Neural progenitor cell (in vitro differentiated cells): Measurements from ENCODE around the gene ITGB3. TPM values are rescaled to one million over a fixed set of nuclear protein-coding genes. Genes with fewer than 3 reads are reported as not detected.

ENCODE experiments used
- DNase-seq: peaks from one replicate; pipeline ENCODE4 v3.0.0-alpha.2; 2016; ENCODE audit warnings: low spot score
- H2AFZ ChIP-seq: fragments of 200-600 bp; sonication (generic); replicated peaks from 2 replicates; pipeline ENCODE4 v1.6.1; 2016; ENCODE audit warnings: antibody characterized with exemption
- H3F3A ChIP-seq: fragments of 200-600 bp; sonication (generic); 2 replicates; pipeline ENCODE4 v1.6.1; 2016; ENCODE audit warnings: antibody characterized with exemption, low read depth
- H3K27ac ChIP-seq: fragments of 200-600 bp; sonication (generic); 2 replicates; pipeline ENCODE4 v1.5.1; 2016; ENCODE audit warnings: mild to moderate bottlenecking
- H3K27me3 ChIP-seq: fragments of 200-600 bp; sonication (generic); 2 replicates; pipeline ENCODE4 v1.6.1; 2016; ENCODE audit warnings: mild to moderate bottlenecking, moderate library complexity
- H3K36me3 ChIP-seq: fragments of 200-600 bp; sonication (generic); 2 replicates; pipeline ENCODE4 v1.5.1; 2016
- H3K4me1 ChIP-seq: fragments of 200-600 bp; sonication (generic); 2 replicates; pipeline ENCODE4 v1.6.1; 2016; ENCODE audit warnings: mixed run types
- H3K4me2 ChIP-seq: fragments of 200-600 bp; sonication (generic); 2 replicates; pipeline ENCODE4 v1.6.1; 2016
- H3K4me3 ChIP-seq: fragments of 200-600 bp; sonication (generic); 2 replicates; pipeline ENCODE4 v1.5.1; 2016
- H3K79me2 ChIP-seq: fragments of 200-600 bp; sonication (generic); 2 replicates; pipeline ENCODE4 v1.6.1; 2016; ENCODE audit warnings: low read depth
- H3K9ac ChIP-seq: fragments of 200-600 bp; sonication (generic); 2 replicates; pipeline ENCODE4 v1.6.1; 2016
- H3K9me3 ChIP-seq: fragments of 200-600 bp; sonication (generic); 2 replicates; pipeline ENCODE4 v1.5.1; 2016; ENCODE audit warnings: low read depth
- H4K20me1 ChIP-seq: fragments of 200-600 bp; sonication (generic); 2 replicates; pipeline ENCODE4 v1.6.1; 2016; ENCODE audit warnings: low read depth
- H3K27ac Mint-ChIP-seq: 3 replicates; pipeline ENCODE4 v1.8.0; 2021; ENCODE audit warnings: mixed read lengths
- H3K27me3 Mint-ChIP-seq: 2 replicates; pipeline ENCODE4 v1.8.0; 2022; ENCODE audit warnings: low read depth, mild to moderate bottlenecking, inconsistent platforms, moderate library complexity, mixed read lengths; ENCODE audit not compliant: insufficient read depth
- H3K36me3 Mint-ChIP-seq: 3 replicates; pipeline ENCODE4 v1.8.0; 2021; ENCODE audit warnings: mixed read lengths
- H3K4me1 Mint-ChIP-seq: 3 replicates; pipeline ENCODE4 v1.8.0; 2021; ENCODE audit warnings: mixed read lengths
- H3K4me3 Mint-ChIP-seq: 3 replicates; pipeline ENCODE4 v1.8.0; 2021; ENCODE audit warnings: mild to moderate bottlenecking, moderate library complexity, mixed read lengths
- H3K9me3 Mint-ChIP-seq: 3 replicates; pipeline ENCODE4 v1.8.0; 2020; ENCODE audit warnings: mixed read lengths
- EZH2 ChIP-seq: fragments of 200-600 bp; sonication (generic); IDR thresholded peaks from 2 replicates; pipeline ENCODE4 v1.6.1; 2017; ENCODE audit warnings: antibody characterized with exemption, mild to moderate bottlenecking, moderate library complexity
- EZH2phosphoT487 ChIP-seq: fragments of 200-600 bp; sonication (generic); IDR thresholded peaks from 2 replicates; pipeline ENCODE4 v1.6.1; 2017; ENCODE audit warnings: antibody characterized with exemption
- total RNA-seq: library from RNA; depleted of rRNA; stranded (reverse); fragments of >200 nt; gene quantifications from 2 replicates; pipeline ENCODE4 v1.2.3, GENCODE V29; 2015; ENCODE audit warnings: low replicate concordance
- TF ChIP-seq, protein P1 (sequence below): fragments of 200-600 bp; sonication (generic); IDR thresholded peaks from 2 replicates; pipeline ENCODE4 v1.5.1; 2017; ENCODE audit warnings: antibody characterized with exemption, mild to moderate bottlenecking

Gene ITGB3
- total RNA-seq, 1 donor from 2014 or later: 0.47 TPM

DNA sequence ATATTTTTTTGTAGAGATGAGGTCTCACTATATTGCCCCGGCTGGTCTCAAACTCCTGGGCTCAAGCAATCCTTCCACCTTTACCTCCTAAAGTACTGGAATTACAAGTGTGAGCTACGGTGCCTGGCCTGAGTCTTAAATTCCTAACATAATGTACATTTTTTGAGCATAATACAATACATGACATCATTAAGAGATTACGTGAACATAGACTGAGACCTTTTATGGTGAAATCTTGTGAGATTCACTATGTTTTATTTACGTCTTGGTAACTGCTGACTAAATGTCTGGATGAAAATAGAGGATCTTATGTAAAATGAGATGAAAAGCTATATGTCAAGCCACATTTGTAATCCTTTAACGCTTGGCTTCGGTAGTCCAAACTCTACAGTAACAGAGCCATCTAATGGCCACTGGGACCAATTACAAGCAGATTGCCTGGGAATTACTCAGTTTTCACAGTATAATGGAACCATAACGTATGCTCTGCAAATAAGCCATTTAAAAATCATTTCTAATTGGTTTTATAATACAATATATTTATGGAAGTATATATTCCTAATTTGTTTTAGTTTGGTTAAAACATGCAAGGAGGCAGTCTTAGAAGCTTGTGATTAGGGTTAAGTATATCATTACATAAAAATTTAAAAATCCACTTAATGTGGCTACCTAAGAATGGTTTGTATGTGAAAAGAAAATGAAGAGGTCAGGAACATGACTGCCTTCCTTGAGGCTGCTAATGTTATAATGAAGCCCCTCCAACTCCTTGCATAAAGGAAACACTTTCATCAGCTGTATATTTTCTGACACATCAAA is 62.0 kb downstream of the ITGB3 start:
- Mint-ChIP-seq H3K36me3 (no peaks in the 10 kb centered on the region), H3K4me3 (no peak overlapping the region), H3K9me3 (peaks cover 11% of the 10 kb centered on the region), H3K27me3 (no peaks in the 10 kb centered on the region), H3K4me1 (peaks cover 10% of the 10 kb centered on the region), H3K27ac (no peak overlapping the region)
- Histone ChIP-seq H3K9me3 (peaks cover under 1% of the 10 kb centered on the region), H3F3A (no peaks in the 10 kb centered on the region), H3K9ac (no peak overlapping the region), H3K4me1 (peaks cover 4% of the 10 kb centered on the region), H3K36me3 (no peaks in the 10 kb centered on the region), H3K27me3 (no peaks in the 10 kb centered on the region), H3K4me2 (no peak overlapping the region), H3K27ac (no peak overlapping the region), H2AFZ (no peak overlapping the region), H3K79me2 (no peaks in the 10 kb centered on the region), H4K20me1 (no peaks in the 10 kb centered on the region), H3K4me3 (no peak overlapping the region)
- peak; percentile 71 for DNase-seq
- no peak for TF ChIP-seq EZH2phosphoT487
- TF ChIP-seq, protein P1, sequence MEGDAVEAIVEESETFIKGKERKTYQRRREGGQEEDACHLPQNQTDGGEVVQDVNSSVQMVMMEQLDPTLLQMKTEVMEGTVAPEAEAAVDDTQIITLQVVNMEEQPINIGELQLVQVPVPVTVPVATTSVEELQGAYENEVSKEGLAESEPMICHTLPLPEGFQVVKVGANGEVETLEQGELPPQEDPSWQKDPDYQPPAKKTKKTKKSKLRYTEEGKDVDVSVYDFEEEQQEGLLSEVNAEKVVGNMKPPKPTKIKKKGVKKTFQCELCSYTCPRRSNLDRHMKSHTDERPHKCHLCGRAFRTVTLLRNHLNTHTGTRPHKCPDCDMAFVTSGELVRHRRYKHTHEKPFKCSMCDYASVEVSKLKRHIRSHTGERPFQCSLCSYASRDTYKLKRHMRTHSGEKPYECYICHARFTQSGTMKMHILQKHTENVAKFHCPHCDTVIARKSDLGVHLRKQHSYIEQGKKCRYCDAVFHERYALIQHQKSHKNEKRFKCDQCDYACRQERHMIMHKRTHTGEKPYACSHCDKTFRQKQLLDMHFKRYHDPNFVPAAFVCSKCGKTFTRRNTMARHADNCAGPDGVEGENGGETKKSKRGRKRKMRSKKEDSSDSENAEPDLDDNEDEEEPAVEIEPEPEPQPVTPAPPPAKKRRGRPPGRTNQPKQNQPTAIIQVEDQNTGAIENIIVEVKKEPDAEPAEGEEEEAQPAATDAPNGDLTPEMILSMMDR: peak; percentile 92

DNA sequence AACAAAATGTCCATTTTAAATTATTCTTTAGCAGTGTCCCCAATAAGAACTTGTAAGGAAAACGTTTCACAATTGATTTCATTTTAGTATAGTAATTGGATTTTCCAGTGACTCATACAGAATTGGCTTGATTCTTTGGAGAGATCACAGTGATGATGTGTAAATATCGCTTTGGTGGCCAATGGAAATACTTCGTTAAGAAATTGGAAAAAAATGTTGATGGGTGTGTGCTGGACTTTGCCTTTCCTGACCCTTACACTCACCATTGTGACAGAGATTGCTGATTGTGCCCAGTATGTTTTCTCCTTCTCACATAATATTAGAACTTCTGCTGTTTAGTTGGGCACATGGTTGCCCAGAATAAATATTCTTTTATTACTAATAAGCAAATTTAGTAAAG is 62.7 kb downstream of the ITGB3 start:
- Histone ChIP-seq H3K4me1 (no peaks in the 10 kb centered on the region), H3K9ac (no peak overlapping the region), H3K4me2 (no peak overlapping the region), H3F3A (no peaks in the 10 kb centered on the region), H4K20me1 (no peaks in the 10 kb centered on the region), H3K79me2 (no peaks in the 10 kb centered on the region), H2AFZ (no peak overlapping the region), H3K27ac (no peak overlapping the region), H3K9me3 (peaks cover 7% of the 10 kb centered on the region), H3K36me3 (no peaks in the 10 kb centered on the region), H3K4me3 (no peak overlapping the region), H3K27me3 (no peaks in the 10 kb centered on the region)
- H3K9me3 Mint-ChIP-seq: peaks cover 18% of the 10 kb centered on the region
- no peak for DNase-seq
- H3K27ac Mint-ChIP-seq: no peak overlapping the region
- TF ChIP-seq EZH2phosphoT487: no peak
- H3K36me3 Mint-ChIP-seq: peaks cover 3% of the 10 kb centered on the region
- peaks cover 5% of the 10 kb centered on the region for H3K4me1 Mint-ChIP-seq
- H3K4me3 Mint-ChIP-seq: no peak overlapping the region
- no peaks in the 10 kb centered on the region for H3K27me3 Mint-ChIP-seq

DNA sequence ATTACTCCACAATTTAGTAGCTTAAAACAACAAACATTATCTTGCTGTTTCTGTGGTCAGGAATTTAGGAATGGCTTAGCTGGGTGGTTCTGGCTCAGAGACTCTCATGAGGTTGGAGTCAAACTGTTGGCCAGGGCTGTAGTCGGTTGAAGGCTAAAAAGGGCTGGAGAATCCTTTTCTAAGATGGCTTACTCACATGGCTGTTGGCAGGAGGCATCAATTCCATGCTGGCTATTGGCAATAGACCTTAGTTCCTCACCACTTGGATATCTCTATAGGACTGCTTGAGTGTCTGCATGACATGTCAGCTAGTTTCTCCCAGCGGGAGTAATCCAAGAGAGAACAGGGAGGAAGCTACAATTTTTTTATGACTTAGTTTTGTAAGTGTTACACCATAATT is 63.5 kb downstream of the ITGB3 start:
- peaks cover 5% of the 10 kb centered on the region for H3K4me1 Mint-ChIP-seq
- H3K36me3 ChIP-seq: no peaks in the 10 kb centered on the region
- H2AFZ ChIP-seq: no peak overlapping the region
- no peak overlapping the region for H3K9ac ChIP-seq
- H3K27me3 ChIP-seq: peaks cover under 1% of the 10 kb centered on the region
- H3K4me3 ChIP-seq: no peak overlapping the region
- H3K4me2 ChIP-seq: no peak overlapping the region
- TF ChIP-seq EZH2phosphoT487: no peak
- TF ChIP-seq, protein P1: no peak
- TF ChIP-seq EZH2: no peak
- peaks cover 8% of the 10 kb centered on the region for H3K9me3 ChIP-seq
- no peaks in the 10 kb centered on the region for H3K4me1 ChIP-seq
- no peak overlapping the region for H3K27ac Mint-ChIP-seq
- H3F3A ChIP-seq: no peaks in the 10 kb centered on the region
- no peak overlapping the region for H3K4me3 Mint-ChIP-seq
- peaks cover 3% of the 10 kb centered on the region for H3K36me3 Mint-ChIP-seq
- no peaks in the 10 kb centered on the region for H4K20me1 ChIP-seq
- no peaks in the 10 kb centered on the region for H3K27me3 Mint-ChIP-seq
- H3K9me3 Mint-ChIP-seq: peaks cover 19% of the 10 kb centered on the region
- DNase-seq: no peak
- no peaks in the 10 kb centered on the region for H3K79me2 ChIP-seq
- H3K27ac ChIP-seq: no peak overlapping the region

DNA sequence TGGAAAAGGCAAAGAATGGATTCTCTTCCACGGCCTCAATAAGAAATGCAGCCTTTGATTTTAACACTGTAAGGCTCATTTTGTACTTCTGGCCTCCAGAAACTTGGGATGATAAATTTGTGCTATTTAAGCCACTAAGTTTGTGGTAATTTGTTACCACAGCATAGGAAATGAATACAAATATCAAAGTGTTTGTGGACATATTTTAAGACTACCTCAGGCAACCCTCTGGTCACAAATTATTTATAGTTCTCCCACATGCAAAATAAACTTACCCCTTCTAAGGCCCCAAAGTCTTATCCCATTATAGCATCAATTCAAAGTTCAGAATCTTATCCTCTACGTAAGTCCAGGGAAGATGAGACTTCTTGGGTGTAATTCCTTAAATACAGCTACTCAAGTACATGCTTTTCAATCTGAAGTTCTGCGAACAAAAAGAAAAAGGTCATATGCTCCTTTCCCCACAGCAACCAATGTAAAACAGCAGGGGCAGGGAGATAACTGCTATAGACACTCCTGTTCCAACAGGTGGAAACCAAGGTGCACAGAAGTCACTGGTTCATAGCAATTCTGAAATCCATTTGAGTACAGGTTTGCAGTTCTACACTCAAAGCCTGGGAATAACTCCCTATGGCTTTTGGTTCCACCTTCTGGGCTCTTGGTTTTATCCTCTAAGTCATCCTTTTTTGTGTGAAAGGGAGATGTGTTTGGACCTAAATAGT is 64.7 kb downstream of the ITGB3 start:
- no peak overlapping the region for H3K4me2 ChIP-seq
- no peak for DNase-seq
- no peaks in the 10 kb centered on the region for H3K27me3 Mint-ChIP-seq
- H3K9me3 ChIP-seq: peaks cover 8% of the 10 kb centered on the region
- H3K79me2 ChIP-seq: no peaks in the 10 kb centered on the region
- peaks cover 27% of the 10 kb centered on the region for H3K9me3 Mint-ChIP-seq
- H3K27ac Mint-ChIP-seq: no peak overlapping the region
- H3K4me3 ChIP-seq: no peak overlapping the region
- H3K9ac ChIP-seq: no peak overlapping the region
- no peak overlapping the region for H3K27ac ChIP-seq
- TF ChIP-seq, protein P1: no peak
- TF ChIP-seq EZH2: no peak
- no peaks in the 10 kb centered on the region for H3K4me1 ChIP-seq
- H3K4me3 Mint-ChIP-seq: no peak overlapping the region
- no peaks in the 10 kb centered on the region for H3K36me3 ChIP-seq
- peaks cover 6% of the 10 kb centered on the region for H3F3A ChIP-seq
- peaks cover 3% of the 10 kb centered on the region for H3K36me3 Mint-ChIP-seq
- no peak overlapping the region for H2AFZ ChIP-seq
- H3K27me3 ChIP-seq: peaks cover 12% of the 10 kb centered on the region
- peaks cover 9% of the 10 kb centered on the region for H3K4me1 Mint-ChIP-seq
- H4K20me1 ChIP-seq: no peaks in the 10 kb centered on the region
